OCI-LY7 (cell line): Measurements from ENCODE around the gene NLRP11. TPM values are rescaled to one million over a fixed set of nuclear protein-coding genes. Genes with fewer than 3 reads are reported as not detected.

ENCODE experiments used
- BruUV-seq: library from RNA; stranded (reverse); fragments of 400-500 nt; replicated peaks from 2 replicates; lab custom pipeline; 2021; lab: Mats Ljungman, UMichigan
- CTCF ChIA-PET: fragments of 300-600 bp; sonication (Branson Sonifier 250); formaldehyde crosslinking; loops from one replicate; lab custom pipeline; 2022; ENCODE audit warnings: antibody characterized with exemption; ENCODE audit not compliant: unreplicated experiment; lab: Charles Lee
- POLR2A ChIA-PET: fragments of 300-600 bp; sonication (Branson Sonifier 250); formaldehyde crosslinking; loops from one replicate; lab custom pipeline; 2022; ENCODE audit warnings: antibody characterized with exemption; lab: Charles Lee
- DNase-seq: peaks from one replicate; pipeline ENCODE4 v3.0.0-alpha.2; 2015; ENCODE audit warnings: low spot score
- H2AFZ ChIP-seq: fragments of 200-600 bp; sonication (generic), shearing (Covaris generic); 2 replicates; pipeline ENCODE4 v1.6.1; 2014; ENCODE audit warnings: mild to moderate bottlenecking, antibody characterized with exemption, low read length, moderate library complexity
- H3K27ac ChIP-seq: fragments of 200-600 bp; sonication (generic); 2 replicates; pipeline ENCODE4 v1.5.1; 2014; ENCODE audit warnings: mixed run types, low read depth, mild to moderate bottlenecking, moderate library complexity, low read length, inconsistent platforms; ENCODE audit not compliant: poor library complexity, severe bottlenecking
- H3K36me3 ChIP-seq: fragments of 200-600 bp; sonication (generic); 2 replicates; pipeline ENCODE4 v1.6.1; 2014; ENCODE audit warnings: mild to moderate bottlenecking, antibody characterized with exemption, low read length, moderate library complexity, mixed read lengths; ENCODE audit not compliant: insufficient read depth
- H3K4me1 ChIP-seq: fragments of 200-600 bp; sonication (generic); 2 replicates; pipeline ENCODE4 v1.5.1; 2014; ENCODE audit warnings: mild to moderate bottlenecking, low read length; ENCODE audit not compliant: insufficient read depth, poor library complexity, severe bottlenecking
- H3K4me2 ChIP-seq: fragments of 200-600 bp; sonication (generic); 2 replicates; pipeline ENCODE4 v1.6.1; 2014; ENCODE audit warnings: mild to moderate bottlenecking, low read length
- H3K4me3 ChIP-seq: fragments of 200-600 bp; sonication (generic); 2 replicates; pipeline ENCODE4 v1.5.1; 2014; ENCODE audit warnings: mild to moderate bottlenecking, low read depth, low read length; ENCODE audit not compliant: poor library complexity, severe bottlenecking
- H3K79me2 ChIP-seq: fragments of 200-600 bp; sonication (generic); 2 replicates; pipeline ENCODE4 v1.6.1; 2016; ENCODE audit warnings: low read depth, mild to moderate bottlenecking, low read length, moderate library complexity, mixed read lengths; ENCODE audit not compliant: insufficient read depth
- H3K9me2 ChIP-seq: fragments of 200-600 bp; sonication (generic); 2 replicates; pipeline ENCODE4 v1.6.1; 2016; ENCODE audit warnings: mild to moderate bottlenecking, low read length, mixed read lengths; ENCODE audit not compliant: insufficient read depth
- H3K9me3 ChIP-seq: fragments of 200-600 bp; sonication (generic); 2 replicates; pipeline ENCODE4 v1.6.1; 2014; ENCODE audit warnings: mild to moderate bottlenecking, mixed run types, low read length, mixed read lengths
- H4K20me1 ChIP-seq: fragments of 200-600 bp; sonication (generic); 2 replicates; pipeline ENCODE4 v1.6.1; 2014; ENCODE audit warnings: mild to moderate bottlenecking, antibody characterized with exemption, low read length, moderate library complexity, mixed read lengths; ENCODE audit not compliant: insufficient read depth
- CTCF ChIP-seq: fragments of 200-600 bp; sonication (generic); conservative IDR thresholded peaks from 2 replicates; pipeline ENCODE4 v1.5.1; 2014; ENCODE audit warnings: mild to moderate bottlenecking, antibody characterized with exemption, low read length, moderate library complexity, mixed read lengths
- EZH2phosphoT487 ChIP-seq: fragments of 200-600 bp; sonication (generic); IDR thresholded peaks from 2 replicates; pipeline ENCODE4 v1.6.1; 2018; ENCODE audit warnings: low read depth, borderline replicate concordance, mild to moderate bottlenecking, mixed run types, antibody characterized with exemption, low read length, moderate library complexity, mixed read lengths
- intact Hi-C: fragments of 100-400 bp; cut with micrococcal nuclease; formaldehyde crosslinking; loops from one replicate; pipeline ENCODE4 v1.10.0; 2022; ENCODE audit not compliant: unreplicated experiment
- total RNA-seq, 2 experiments: library from RNA; depleted of rRNA in 1 of 2; stranded (reverse); fragments of >200 nt in 1 of 2; shearing (Covaris generic) in 1 of 2; gene quantifications; 2 replicates each; pipeline ENCODE4 v1.2.3, GENCODE V29; 2014 to 2022

The NLRP11 gene
- total RNA-seq, 2 experiments from 2014 or later = 79.3 to 91.6 TPM

DNA sequence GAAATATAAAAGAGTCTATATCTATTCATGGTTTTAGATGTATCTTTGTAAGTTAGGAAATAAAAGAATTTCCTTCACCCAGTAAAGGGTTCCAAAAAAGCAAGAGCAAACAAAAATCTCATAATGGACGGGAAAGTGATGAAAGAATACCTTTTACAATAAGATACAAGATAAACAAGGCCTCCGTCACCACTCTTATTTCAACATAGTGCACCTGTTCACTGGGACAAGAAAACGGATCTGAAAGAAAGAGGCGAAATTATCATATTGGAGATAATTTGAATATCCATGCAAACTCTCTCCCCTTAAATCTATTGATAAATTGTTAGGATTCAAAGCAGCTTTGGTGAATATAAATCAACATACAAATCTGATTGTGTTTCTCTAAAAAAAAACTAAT, 877 bp upstream of the NLRP11 start:
- ChIA-PET CTCF (no interaction called here), POLR2A (interaction anchor here (0.7 to 4.6 kb wide), 5 partner anchors 11 to 77 kb away, joined by 3 to 43 read pairs (median 27); no protein-coding TSS in a partner anchor)
- no TSS peak for BruUV-seq

GRCh38 chr19:55830656-55831055, 1.1 kb downstream of the NLRP11 start:
- CTCF ChIA-PET = no interaction called here
- Histone ChIP-seq H3K4me2 (peak overlapping the region; percentile 88), H3K4me3 (peak overlapping the region; percentile 93), H3K4me1 (peaks cover 39% of the 10 kb centered on the region), H4K20me1 (no peaks in the 10 kb centered on the region), H3K79me2 (peaks cover 35% of the 10 kb centered on the region), H3K27ac (peak overlapping the region; percentile 89), H2AFZ (no peak overlapping the region), H3K36me3 (peaks cover 20% of the 10 kb centered on the region), H3K9me2 (no peaks in the 10 kb centered on the region), H3K9me3 (no peaks in the 10 kb centered on the region; the same call in 1 of the 2 replicates)
- intact Hi-C loops = loop anchor here (2.0 to 5.0 kb wide), 2 partner anchors 24 to 153 kb away; partner anchors contain the start of gene EPN1
- POLR2A ChIA-PET = interaction anchor here (0.9 to 4.6 kb wide), 9 partner anchors 9 to 176 kb away, joined by 3 to 43 read pairs (median 5); no protein-coding TSS in a partner anchor
- no TSS peak for BruUV-seq
- peak; percentile 97 for DNase-seq
- TF ChIP-seq EZH2phosphoT487 = no peak

More for the DNA sequence above, 877 bp upstream of the NLRP11 start:
- Histone ChIP-seq H3K36me3 (peaks cover 20% of the 10 kb centered on the region), H4K20me1 (no peaks in the 10 kb centered on the region), H3K9me3 (no peaks in the 10 kb centered on the region; the same call in 1 of the 2 replicates), H3K4me1 (peaks cover 39% of the 10 kb centered on the region), H3K4me3 (peak overlapping the region; percentile 93), H3K27ac (peak overlapping the region; percentile 89), H3K9me2 (no peaks in the 10 kb centered on the region), H2AFZ (peak overlapping the region; percentile 79; the same call in 1 of the 2 replicates), H3K4me2 (peak overlapping the region; percentile 77), H3K79me2 (peaks cover 35% of the 10 kb centered on the region)
- intact Hi-C loops = loop anchor here (5.0 kb wide), 1 partner anchor 155 kb away; the partner anchor contains the start of gene EPN1
- TF ChIP-seq CTCF (no peak), EZH2phosphoT487 (no peak)
- peak; percentile 64 for DNase-seq

- Histone ChIP-seq H3K9me3 (peaks cover 7% of the 10 kb centered on the region; the same call in 1 of the 2 replicates), H3K9me2 (no peaks in the 10 kb centered on the region), H3K27ac (peak overlapping the region; percentile 90), H3K4me1 (peaks cover 70% of the 10 kb centered on the region), H3K4me2 (peak overlapping the region; percentile 79), H2AFZ (no peak overlapping the region), H3K79me2 (peaks cover 69% of the 10 kb centered on the region), H3K36me3 (peaks cover 39% of the 10 kb centered on the region), H4K20me1 (no peaks in the 10 kb centered on the region), H3K4me3 (peak overlapping the region; percentile 62)
- TF ChIP-seq CTCF (no peak), EZH2phosphoT487 (no peak)
- intact Hi-C loops = no loop called here
- DNase-seq = peak; percentile 66
- CTCF ChIA-PET = interaction anchor here (0.8 to 1.2 kb wide), 3 partner anchors 9 to 14 kb away, joined by 3 to 4 read pairs (median 4); no protein-coding TSS in a partner anchor
- BruUV-seq = no TSS peak
- POLR2A ChIA-PET = interaction anchor here (2.6 kb wide), 1 partner anchor 11 kb away, joined by 32 read pairs; the partner anchor contains the start of gene NLRP11
These were observed 11.8 kb downstream of the NLRP11 start for GRCh38 chr19:55820037-55820436.
